Ascending aorta (tissue), 2 donors: Measurements from ENCODE around the gene NEGR1. TPM values are rescaled to one million over a fixed set of nuclear protein-coding genes. Genes with fewer than 3 reads are reported as not detected.

Experiments used
- DNase-seq, 2 donors: peaks; one replicate each; pipeline ENCODE4 v3.0.0-alpha.2; 2019; ENCODE audit warnings: low spot score in 2 of 2
- H3K27ac ChIP-seq, 2 donors: fragments of 200-600 bp; sonication (generic); one replicate each; pipeline ENCODE4 v1.5.1; 2016 to 2017; ENCODE audit warnings: mild to moderate bottlenecking in 1 of 2
- H3K27me3 ChIP-seq: fragments of 200-600 bp; sonication (generic); one replicate; pipeline ENCODE4 v1.5.1; 2017
- H3K36me3 ChIP-seq, 2 donors: fragments of 200-600 bp; sonication (generic); one replicate each; pipeline ENCODE4 v1.5.1; 2016
- H3K4me1 ChIP-seq, 2 donors: fragments of 200-600 bp; sonication (generic); one replicate each; pipeline ENCODE4 v1.5.1; 2016 to 2017; ENCODE audit warnings: mild to moderate bottlenecking in 1 of 2
- H3K4me3 ChIP-seq, 2 donors: fragments of 200-600 bp; sonication (generic); one replicate each; pipeline ENCODE4 v1.5.1; 2016 to 2017; ENCODE audit warnings: mild to moderate bottlenecking in 1 of 2
- H3K9me3 ChIP-seq, 2 donors: fragments of 200-600 bp; sonication (generic); one replicate each; pipeline ENCODE4 v1.5.1; 2016
- intact Hi-C: fragments of 100-400 bp; cut with DNase I; formaldehyde crosslinking; loops from one replicate; pipeline ENCODE4 v1.15.1; 2023
- total RNA-seq: library from RNA; depleted of rRNA; stranded (reverse); fragments of >200 nt; gene quantifications from one replicate; pipeline ENCODE4 v1.1.0, GENCODE V29; 2016
- TF ChIP-seq, protein P1 (sequence below), 3 experiments: fragments of 200-600 bp in 2 of 3; fragments of 450-650 bp in 1 of 3; sonication (generic) in 2 of 3; IDR thresholded peaks; one replicate each; pipeline ENCODE4 v1.5.1; 2016 to 2019; ENCODE audit warnings: antibody characterized with exemption in 3 of 3, mild to moderate bottlenecking in 1 of 3, moderate library complexity in 1 of 3

The NEGR1 gene
- total RNA-seq, 1 donor from 2014 or later, result 42.8 TPM

DNA sequence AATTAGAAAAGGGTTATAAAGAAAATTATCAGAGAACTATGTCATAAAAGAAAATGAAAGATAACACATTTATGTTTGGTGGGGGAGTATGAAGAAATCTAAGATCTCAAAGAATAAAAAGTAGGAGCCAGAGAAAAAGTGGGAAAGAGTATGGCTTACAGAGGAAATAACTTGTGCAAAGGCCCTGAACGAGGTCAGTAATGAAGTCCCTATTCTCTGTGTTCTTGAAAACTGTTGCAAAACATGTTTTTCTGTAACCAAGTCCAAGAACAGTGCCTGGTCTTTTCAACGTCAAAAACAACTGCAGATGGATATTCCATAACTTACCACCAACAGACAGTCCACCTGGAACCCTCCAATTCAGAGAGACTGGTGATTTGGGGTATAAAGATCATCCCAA lies 188.1 kb downstream of the NEGR1 start:
- no peak for DNase-seq
- intact Hi-C loops, result no loop called here
- Histone ChIP-seq H3K27me3 (no peaks in the 10 kb centered on the region), H3K27ac (no peak overlapping the region), H3K9me3 (no peaks in the 10 kb centered on the region), H3K4me1 (no peaks in the 10 kb centered on the region), H3K4me3 (no peak overlapping the region), H3K36me3 (no peaks in the 10 kb centered on the region)
- TF ChIP-seq, protein P1, sequence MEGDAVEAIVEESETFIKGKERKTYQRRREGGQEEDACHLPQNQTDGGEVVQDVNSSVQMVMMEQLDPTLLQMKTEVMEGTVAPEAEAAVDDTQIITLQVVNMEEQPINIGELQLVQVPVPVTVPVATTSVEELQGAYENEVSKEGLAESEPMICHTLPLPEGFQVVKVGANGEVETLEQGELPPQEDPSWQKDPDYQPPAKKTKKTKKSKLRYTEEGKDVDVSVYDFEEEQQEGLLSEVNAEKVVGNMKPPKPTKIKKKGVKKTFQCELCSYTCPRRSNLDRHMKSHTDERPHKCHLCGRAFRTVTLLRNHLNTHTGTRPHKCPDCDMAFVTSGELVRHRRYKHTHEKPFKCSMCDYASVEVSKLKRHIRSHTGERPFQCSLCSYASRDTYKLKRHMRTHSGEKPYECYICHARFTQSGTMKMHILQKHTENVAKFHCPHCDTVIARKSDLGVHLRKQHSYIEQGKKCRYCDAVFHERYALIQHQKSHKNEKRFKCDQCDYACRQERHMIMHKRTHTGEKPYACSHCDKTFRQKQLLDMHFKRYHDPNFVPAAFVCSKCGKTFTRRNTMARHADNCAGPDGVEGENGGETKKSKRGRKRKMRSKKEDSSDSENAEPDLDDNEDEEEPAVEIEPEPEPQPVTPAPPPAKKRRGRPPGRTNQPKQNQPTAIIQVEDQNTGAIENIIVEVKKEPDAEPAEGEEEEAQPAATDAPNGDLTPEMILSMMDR (IDR thresholded peaks at IDR 0.05), result no peak

DNA sequence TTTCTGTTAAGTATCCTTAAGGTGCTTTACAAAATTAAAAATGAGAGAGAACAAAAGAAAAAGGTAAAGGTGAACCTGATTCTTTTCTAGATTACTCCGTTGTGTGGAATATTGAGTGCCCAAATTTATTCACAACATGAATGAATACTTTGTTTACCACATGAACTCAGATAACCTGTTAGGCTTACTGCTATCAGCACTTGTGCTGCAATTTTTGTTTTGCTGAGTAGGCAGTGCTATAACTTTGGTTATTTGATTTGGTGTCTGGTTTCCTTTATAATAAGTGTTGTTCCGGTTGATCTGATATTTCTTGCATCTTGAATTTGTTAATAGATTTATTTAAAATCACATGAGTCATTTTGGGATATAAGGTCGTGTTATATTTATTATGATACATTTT lies 195.9 kb downstream of the NEGR1 start:
- intact Hi-C loops, result no loop called here
- TF ChIP-seq, protein P1 (IDR thresholded peaks at IDR 0.05), result no peak
- Histone ChIP-seq H3K36me3 (no peaks in the 10 kb centered on the region), H3K9me3 (no peaks in the 10 kb centered on the region), H3K4me3 (no peak overlapping the region), H3K27me3 (no peaks in the 10 kb centered on the region), H3K4me1 (no peaks in the 10 kb centered on the region), H3K27ac (no peak overlapping the region)
- DNase-seq, result no peak

DNA sequence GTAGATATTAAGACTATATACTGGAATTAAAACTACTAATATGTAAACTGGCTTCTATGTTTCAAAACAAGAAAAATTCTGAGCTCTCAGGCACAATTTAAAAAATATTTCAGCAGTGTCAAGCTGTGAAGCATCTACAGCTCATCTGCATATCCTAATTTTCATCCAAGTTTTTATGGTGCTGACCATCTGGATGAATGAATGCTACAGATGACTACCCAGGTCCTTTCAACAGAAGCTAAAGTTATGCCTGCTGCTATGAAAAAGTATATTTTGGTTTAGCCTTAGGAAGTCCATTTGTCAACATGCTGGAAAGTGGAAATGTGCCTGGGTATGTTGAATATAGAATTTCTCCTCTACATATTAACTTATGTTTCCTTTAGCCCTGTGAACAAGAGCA lies 206.9 kb downstream of the NEGR1 start:
- Histone ChIP-seq H3K27me3 (no peaks in the 10 kb centered on the region), H3K36me3 (no peaks in the 10 kb centered on the region), H3K4me1 (no peaks in the 10 kb centered on the region), H3K9me3 (no peaks in the 10 kb centered on the region), H3K27ac (no peak overlapping the region), H3K4me3 (no peak overlapping the region)
- intact Hi-C loops, result no loop called here
- DNase-seq, result no peak
- TF ChIP-seq, protein P1 (IDR thresholded peaks at IDR 0.05), result no peak

DNA sequence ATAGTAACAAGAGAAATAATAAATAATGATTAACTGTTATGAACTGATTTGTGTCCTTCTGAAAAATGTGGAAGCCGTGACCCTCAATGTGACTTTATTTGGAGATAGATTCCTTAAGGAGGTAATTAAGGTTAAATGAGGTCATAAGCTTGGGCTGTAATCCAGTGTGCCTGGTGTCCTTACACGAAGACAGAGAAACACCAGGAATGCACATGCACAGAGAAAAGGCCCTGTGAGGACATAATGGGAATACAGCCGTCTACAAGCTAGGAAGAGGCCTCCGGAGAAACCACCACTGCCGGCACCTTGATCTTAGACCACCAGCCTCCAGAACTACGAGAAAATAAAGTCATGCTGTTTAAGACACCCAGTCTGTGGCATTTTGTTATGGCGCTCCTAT lies 215.9 kb downstream of the NEGR1 start:
- DNase-seq, result no peak
- H3K4me1 ChIP-seq, result no peaks in the 10 kb centered on the region
- H3K9me3 ChIP-seq, result no peaks in the 10 kb centered on the region
- TF ChIP-seq, protein P1 (IDR thresholded peaks at IDR 0.05), result no peak
- intact Hi-C loops, result no loop called here
- no peaks in the 10 kb centered on the region for H3K27me3 ChIP-seq
- H3K4me3 ChIP-seq, result no peak overlapping the region
- H3K27ac ChIP-seq, result no peak overlapping the region
- H3K36me3 ChIP-seq, result no peaks in the 10 kb centered on the region

DNA sequence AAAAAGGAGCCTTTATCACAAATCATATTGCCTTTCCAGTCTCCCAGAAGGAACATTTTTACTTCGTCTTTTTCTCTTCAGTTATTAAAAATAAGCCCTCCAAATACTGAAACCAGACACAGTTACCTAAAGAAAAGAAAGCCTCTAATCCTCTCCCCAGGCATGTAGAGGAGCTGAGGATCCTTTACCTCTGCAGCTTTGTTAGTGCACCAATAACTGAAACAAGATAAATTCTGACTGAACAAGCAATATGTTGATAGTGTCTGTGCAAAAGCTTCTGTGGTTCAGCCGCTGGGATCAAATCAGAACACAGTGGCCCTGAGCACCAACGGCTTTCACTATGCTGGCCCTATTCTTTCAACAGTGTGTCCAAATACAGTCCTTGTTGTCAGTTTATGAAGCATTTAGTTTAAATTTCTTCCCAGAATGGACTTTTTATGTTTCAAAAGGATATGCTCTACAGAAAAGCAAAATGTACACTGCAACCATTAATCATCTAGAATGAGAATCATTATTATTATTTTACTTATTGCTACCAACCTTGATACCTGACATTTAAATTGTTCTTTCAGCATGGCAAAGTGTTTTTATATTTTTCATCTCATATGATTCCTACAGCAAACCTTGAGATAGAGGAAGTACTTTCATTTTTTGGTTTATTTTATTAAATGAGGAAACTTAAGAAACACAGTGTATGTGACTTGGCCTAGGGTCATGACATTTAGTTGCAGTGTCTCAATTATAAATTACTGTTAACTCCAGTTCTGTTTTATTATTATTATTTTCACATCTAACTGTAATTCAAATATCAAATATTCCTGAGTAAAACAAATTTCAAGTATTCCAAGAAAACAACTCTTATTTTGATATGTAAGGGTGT lies 217.9 kb downstream of the NEGR1 start:
- no peaks in the 10 kb centered on the region for H3K4me1 ChIP-seq
- H3K4me3 ChIP-seq, result no peak overlapping the region
- no peaks in the 10 kb centered on the region for H3K36me3 ChIP-seq
- TF ChIP-seq, protein P1 (IDR thresholded peaks at IDR 0.05), result no peak
- no peaks in the 10 kb centered on the region for H3K27me3 ChIP-seq
- intact Hi-C loops, result no loop called here
- H3K27ac ChIP-seq, result no peak overlapping the region
- H3K9me3 ChIP-seq, result no peaks in the 10 kb centered on the region
- DNase-seq, result no peak
